GM15510 (cell line): ENCODE data around the gene MECP2.

Experiments
- POLR2A ChIP-seq: IDR thresholded peaks from 3 replicates; pipeline ENCODE4 v1.6.1; 2011; ENCODE audit warnings: borderline replicate concordance; ENCODE audit not compliant: insufficient read length; ENCODE audit errors: extremely low read depth

Gene MECP2

DNA sequence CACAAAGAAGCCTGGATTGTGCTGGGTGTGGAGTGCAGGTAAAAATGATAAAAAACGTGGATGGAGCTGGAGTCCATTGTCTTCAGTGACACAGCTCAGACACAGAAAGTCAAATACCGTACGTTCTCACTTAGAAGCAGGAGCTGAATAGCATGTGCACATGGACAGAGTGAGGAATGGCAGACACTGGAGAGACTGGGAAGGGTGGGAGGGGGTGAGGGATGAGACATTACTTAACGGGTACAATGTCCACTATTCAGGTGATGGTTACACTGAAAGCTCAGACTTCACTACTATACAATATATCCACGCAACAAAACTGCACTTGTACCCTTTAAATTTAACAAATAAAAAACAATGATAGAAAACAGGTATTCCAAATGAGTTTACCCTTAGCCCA, 59.8 kb downstream of the MECP2 start:
- no peak for TF ChIP-seq POLR2A

DNA sequence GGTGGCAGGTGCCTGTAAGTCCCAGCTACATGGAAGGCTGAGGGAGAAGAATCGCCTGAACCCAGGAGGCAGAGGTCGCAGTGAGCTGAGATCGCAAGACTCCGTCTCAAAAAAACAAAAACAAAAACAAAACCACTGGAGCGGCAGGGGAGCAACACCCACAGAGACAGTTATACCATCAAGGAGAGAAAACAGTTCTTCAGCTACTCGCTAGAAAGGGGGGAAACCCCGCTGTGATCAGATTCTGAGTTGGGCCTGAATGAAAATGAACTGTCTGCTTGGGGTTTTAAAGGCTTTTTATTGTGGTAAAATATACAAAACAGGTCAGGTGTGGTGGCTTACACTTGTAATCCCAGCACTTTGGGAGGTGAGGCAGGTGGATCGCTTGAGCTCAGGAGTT, 61.0 kb downstream of the MECP2 start:
- TF ChIP-seq POLR2A: no peak

DNA sequence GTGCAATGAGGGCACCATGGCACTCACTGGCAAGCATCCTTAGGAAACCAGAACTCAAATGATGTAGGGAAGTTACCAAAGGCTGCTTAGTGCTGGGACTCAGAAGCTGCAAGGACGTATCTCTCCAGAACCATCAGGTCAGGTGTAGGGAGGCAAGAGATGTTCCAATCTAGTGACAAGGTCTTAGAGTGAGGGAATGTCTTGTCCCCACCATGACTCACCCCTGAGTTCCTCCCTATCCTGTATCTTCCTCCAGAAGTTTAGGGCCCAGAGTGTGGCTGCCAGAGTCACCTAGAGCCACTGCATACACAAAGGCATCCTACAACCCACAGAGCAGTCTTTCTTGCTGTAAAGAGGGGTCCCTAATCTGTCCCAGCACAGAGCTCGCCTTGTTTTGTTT, 63.7 kb downstream of the MECP2 start:
- no peak for TF ChIP-seq POLR2A

DNA sequence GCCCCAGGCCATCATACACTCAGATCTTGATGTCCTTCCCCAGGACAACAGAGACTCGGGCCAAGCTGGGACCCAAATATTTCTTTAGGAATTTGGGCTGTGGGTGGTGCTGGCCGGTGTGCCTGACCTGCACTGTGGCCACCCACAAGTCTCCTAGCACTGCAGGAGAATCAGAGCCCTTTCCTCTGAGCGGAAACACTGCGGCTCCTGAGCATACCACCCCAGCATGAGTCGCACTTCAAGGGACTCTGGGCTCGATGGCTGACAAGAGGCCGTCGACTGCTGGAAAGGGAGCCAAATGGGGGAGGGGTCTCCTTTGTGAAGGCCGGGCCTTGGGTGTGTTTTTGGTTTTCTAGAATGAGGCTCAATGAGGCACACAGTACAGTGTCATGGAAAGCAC, 64.9 kb downstream of the MECP2 start:
- no peak for TF ChIP-seq POLR2A

DNA sequence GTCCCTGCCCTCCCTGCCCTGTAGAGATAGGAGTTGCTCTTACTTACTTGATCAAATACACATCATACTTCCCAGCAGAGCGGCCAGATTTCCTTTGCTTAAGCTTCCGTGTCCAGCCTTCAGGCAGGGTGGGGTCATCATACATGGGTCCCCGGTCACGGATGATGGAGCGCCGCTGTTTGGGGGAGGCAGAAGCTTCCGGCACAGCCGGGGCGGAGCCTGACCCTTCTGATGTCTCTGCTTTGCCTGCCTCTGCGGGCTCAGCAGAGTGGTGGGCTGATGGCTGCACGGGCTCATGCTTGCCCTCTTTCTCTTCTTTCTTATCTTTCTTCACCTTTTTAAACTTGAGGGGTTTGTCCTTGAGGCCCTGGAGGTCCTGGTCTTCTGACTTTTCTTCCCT, 65.4 kb downstream of the MECP2 start:
- TF ChIP-seq POLR2A: no peak

DNA sequence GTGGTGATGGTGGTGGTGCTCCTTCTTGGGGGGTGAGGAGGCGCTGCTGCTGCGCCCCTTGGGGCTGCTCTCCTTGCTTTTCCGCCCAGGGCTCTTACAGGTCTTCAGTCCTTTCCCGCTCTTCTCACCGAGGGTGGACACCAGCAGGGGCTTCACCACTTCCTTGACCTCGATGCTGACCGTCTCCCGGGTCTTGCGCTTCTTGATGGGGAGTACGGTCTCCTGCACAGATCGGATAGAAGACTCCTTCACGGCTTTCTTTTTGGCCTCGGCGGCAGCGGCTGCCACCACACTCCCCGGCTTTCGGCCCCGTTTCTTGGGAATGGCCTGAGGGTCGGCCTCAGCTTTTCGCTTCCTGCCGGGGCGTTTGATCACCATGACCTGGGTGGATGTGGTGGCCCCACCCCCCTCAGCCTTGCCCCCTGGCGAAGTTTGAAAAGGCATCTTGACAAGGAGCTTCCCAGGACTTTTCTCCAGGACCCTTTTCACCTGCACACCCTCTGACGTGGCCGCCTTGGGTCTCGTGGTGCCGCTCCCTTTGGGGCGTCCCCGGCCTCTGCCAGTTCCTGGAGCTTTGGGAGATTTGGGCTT, 66.7 kb downstream of the MECP2 start:
- no peak for TF ChIP-seq POLR2A

DNA sequence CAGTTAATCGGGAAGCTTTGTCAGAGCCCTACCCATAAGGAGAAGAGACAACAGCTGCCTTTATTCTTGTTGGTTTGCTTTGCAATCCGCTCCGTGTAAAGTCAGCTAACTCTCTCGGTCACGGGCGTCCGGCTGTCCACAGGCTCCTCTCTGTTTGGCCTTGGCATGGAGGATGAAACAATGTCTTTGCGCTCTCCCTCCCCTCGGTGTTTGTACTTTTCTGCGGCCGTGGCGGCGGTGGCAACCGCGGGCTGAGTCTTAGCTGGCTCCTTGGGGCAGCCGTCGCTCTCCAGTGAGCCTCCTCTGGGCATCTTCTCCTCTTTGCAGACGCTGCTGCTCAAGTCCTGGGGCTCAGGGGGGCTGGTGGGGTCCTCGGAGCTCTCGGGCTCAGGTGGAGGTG, 67.3 kb downstream of the MECP2 start:
- no peak for TF ChIP-seq POLR2A

DNA sequence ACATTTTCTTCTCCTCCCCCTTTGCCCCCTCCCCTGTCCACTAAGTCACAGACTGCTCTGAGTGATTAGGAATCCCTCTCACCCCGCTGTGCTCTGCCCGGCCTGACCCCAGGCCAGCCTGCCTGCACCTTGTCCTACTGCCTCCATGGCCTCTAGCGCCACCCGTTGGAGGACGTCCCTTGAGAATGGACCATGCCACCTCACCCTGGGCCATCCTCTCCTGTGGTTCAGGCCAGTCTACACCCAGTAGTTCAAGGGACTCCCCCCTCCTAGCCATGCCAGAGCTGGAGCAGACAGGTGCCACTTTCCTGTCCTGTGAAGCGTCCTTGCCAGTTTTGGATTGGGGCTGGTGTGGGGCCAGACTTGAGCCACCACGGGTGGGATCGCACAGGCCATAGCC, 68.1 kb downstream of the MECP2 start:
- no peak for TF ChIP-seq POLR2A

DNA sequence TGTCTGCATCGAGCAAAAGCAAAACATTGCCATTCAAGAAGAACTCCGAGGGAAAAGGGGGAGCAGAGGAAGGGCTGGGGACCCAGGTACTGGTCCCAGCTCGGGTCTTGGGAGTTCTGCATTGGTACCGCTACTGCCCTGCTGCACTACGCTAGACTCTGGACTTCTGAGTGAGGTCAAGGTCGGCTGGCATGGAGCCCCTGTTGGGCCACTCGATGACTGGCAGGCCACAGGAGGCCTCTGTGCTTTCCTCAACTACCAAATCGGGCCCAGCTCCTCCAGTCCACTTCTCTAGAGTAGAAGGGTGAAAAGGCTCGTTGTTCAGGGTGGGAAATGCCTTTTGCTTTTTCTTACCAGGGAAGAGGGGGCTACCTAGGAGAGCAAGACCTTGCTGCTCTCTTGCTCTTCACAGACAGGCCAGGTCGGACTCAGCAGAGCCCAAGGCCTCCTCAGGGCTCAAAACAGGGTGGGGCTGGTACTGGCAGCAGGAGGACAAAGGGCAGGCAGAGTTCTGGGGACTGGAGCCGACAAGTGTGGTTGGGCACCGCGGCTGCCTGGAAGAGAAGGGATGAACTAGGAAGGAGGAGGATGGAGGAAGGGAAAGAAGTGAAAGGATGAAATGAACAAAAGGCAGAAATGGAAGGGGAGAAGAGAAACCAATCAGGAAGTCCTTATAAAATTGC, 68.9 kb downstream of the MECP2 start:
- no peak for TF ChIP-seq POLR2A

DNA sequence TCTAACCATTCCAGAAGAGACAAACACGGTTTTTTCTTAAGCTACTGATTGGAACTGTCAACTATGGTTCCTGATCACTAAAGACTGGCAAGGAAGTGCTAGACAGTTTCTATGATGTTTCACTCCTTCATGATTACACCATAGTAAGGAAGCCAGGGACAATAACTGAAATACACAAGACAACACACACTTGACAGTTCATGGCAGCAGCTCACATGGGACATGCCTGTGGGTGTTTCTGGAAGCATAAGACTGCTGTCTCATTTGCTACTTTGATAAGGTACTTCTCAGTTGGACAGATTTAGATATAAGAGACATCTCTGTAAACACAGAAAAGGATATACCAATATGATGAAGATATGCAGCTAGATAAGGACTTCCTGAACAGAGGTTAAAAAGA, 69.5 kb downstream of the MECP2 start:
- TF ChIP-seq POLR2A: no peak

DNA sequence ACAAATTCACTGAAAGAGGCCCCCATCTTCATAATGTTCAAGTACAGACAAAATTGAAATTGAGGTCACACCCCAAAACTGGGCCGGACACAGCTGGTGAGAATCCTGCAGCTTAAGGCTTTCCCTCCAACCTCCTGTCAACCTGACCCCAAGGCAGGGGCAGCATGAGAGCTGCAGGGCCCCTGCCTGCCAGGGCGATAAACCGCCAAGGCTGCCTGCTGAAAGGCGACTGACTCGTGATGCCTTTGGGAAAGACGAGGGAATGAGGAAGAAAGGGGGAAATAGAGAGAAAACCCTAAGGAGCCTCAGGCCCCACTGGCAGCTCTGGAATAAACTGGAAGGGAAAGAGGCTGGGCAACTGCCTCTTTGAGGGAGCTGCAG, 70.5 kb downstream of the MECP2 start:
- TF ChIP-seq POLR2A: no peak

DNA sequence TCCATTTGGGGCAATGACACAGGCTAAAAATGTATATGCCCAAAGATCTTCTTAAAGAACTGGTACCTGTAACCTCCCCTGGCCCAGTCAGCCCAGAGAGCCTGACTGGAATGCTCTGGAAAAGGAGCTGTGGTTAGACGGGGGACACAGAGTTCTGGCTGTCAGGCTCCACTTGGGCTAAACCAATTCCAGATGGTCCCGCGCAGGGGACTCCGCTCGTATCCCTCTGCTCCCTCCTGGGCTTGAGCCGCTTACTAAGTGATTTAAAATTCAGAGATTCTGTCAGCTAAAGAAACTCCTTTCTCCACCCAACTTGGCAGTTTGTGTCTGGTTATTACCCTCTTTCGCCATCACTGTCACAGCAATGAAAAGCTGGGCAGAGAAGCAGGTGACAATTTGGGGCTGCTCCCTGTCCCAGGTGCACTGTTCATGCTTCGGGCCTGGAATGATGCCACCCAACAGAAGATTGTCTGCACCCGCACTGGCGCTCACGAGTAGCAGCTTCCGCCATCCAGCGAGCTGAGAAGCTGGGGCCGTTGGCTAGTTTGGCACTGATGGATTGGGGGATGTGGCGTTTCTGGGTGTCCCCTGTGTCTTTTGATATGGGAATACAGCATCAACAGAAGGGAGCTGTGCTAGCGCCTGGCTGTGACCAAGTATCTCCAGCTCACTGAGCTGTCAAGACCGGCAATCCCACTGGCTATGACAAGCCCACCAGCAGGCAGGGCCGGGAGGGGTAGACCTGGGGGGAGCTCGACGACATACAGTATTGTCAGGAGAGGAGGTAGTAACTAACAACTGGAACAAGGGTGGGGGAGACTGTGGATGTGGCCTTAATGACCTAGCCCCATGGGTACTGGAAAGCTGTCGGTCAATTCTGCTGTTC, 71.1 kb downstream of the MECP2 start:
- no peak for TF ChIP-seq POLR2A

DNA sequence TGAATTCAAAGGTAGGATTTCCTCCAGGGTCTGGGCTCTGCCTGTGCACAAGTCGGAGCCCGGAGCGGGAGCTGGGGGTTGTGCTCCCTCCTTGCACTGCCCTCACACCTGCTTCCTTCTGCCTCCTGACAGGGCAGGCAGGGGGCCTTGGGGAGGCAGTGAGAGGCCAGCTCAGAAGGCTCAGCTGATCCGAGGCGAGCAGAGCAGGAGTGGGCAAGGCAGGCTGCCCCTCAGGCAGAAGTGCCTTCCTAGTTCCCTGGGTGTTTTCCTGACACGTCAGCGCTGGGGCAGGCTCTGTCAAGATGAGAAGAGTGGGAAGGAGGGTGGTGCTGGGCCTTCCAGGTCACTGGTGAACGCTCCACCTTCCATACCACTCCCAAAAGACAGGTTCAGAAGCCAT, 72.3 kb downstream of the MECP2 start:
- no peak for TF ChIP-seq POLR2A

DNA sequence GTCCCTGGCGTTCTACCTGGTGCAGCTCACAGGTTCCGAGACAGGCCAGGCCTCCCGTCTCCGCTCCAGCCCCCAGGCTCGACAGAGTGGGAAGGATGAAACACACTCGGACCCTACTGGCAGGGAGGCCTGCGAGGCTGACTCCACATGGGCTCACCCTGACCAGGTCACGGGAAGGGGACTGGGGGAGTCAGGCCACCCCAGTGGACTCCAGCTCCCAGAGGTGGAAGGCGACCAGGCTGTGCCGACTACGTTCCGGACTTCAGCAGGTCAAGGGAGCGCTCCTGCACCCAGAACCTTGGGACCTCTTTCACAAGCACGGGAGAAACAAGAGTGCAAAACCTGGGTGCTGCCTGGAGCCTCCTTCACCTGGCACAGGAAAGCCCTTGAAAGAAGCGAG, 73.2 kb downstream of the MECP2 start:
- TF ChIP-seq POLR2A: no peak

DNA sequence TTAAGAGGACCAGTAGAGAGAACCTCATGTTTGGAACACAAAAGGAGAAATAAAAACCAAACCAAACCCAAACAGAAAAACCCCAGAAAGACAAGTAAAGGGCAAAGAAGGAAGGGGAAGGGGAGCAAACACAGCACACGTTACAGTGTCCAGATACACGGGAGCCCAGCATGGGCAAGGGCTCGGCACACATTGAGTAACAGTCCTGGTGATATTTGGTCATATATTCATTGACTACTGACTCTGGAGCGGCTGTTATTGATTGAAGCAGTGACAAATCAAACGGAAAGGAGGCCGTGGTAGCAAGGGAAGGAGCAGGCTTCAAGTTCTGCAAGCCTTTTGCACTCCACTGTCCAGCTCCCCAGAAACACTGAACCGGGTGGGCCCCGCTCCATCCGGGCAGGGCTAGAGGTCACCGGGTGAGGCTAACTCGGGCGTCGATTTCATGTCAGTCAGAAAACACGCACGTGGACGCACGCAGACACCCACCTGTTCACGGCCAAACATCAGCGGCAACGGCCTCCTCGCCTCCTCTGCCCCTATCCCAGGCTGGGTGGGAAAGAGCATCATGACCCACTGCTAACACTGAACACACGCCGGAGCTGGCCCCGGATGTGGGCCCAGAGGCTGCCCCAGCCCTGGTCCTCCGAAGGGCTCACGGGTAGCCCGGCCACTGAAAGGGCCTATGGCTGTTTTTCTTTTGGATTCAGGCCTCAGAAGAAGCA, 74.1 kb downstream of the MECP2 start:
- no peak for TF ChIP-seq POLR2A
